GM19467 (cell line): Measurements from ENCODE around the gene PRKN.

Experiments
- ATAC-seq: cut with Tn5 transposase; IDR thresholded peaks from one replicate; pipeline ENCODE4 v1.9.1; 2021; ENCODE audit warnings: mild to moderate bottlenecking, moderate library complexity; ENCODE audit not compliant: unreplicated experiment

The PRKN gene

DNA sequence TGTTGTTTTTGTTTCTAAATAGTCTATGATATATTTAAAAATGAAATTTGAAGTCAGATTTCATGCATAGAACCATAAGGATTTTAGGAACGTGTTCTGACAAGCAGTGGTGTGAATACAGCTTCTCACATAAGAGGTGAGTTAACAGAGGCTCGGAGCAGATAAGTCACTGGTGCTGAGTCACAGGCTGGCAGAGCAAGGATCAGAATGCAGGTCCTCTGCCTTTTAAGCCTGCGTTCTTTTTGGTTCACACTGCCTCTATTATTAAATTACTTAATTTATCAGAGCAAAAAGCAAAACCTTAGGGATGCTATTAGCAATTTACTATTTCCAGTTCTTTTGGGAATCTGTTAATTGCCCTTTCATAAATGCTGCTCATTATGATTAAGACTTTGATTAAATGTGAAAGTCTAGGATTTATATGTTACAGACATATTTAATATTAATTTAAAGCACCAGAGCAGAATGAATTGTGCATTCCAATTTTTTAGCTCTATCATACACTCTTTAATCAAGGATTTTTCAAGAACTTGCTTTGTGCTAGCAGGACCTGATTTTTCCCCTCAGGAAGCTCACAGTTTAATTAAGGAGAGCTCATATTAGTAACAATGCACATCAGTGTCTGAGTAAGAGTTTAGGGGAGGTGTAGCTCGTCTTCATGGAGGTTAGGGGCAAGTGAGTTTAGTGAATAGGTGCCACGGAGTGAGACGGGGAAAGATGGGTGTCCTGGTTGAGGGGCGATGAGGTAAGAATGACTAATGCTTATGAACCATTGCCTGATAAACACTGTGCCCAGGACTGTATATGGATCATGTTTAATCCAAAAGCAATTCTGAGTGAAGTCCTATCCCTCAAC lies 1241.0 kb downstream of the PRKN start:
- ATAC-seq, result no peak

DNA sequence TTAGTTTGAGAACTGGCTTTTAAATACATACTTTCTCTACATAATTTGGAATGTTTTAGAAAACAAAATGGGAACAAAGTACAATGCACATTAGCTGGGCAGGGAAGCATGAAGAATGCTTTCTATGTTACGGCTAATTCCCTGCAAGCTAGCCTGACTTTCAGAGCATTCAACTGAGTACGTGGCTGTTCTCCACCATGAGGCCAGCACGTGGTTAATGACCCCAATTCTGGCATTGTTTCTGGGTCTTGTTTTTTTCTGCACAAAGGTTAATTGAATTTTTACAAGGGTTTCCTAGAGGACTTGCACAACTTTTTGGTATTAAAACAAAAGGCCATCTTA lies 1245.1 kb downstream of the PRKN start:
- no peak for ATAC-seq

DNA sequence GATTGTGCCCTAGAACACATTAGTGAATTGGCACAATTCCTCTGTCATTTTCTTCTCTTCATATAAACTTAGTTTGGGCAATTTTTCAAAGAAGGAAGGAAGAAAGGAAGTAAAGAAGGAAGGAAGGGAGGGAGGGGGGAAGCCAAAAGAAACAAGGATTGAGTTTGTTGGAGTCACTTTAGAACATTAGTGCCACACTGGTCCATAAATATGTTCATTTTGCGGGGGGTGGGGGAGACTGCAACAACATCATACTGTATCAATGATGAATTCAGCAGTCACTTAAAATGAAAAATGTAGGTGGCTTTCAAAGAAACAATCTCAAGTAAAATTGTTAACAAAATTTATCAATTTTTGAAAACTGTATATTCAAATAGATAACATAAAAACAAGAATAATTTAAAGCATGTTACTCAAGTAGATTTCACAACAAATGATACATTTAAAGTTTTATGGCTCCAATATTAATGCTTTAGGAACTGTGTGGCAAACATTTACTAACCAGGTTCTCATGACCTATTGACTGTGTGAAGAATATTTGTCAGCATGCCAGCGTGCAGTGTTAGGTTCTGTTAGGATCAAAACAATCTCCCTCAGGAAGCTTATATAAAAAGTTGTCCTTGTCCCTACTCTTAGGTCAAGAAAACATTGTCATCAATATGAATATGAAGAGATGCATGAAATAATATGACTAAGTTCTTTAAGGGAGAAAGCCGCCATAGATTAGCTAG lies 1245.6 kb downstream of the PRKN start:
- no peak for ATAC-seq

DNA sequence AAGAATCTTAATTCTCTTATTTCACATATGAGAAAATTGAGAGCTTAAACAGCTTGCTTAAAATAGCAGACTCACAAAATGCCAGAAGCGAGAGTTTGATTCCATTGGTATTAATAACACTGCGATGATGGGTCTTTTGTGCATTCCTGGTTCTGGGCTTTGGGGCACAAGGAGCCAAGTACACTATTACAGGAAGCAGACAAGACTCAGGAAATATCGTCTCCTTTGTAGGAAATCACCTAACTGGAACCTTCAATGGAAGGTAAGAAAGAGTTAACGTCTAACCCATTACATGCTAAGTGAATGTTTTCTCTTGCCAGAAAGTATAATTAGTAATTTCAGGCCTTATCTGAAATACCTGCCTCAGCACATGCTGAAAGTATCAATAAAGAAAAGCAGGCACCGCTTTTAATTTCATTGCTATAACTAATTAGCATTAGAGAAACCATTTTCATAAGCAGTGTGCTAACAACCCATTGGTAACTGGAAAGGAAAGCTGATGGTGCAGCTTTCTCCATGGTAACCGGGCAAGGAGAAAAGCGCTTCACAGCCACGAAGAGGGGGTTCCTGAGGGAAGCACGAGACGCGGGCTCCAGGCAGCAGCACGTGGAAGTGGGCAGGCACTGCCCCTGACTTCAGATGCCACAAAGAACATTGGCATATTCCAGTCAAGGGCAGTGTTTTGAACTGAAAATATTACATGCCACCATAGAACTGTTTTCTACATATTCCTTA lies 1247.0 kb downstream of the PRKN start:
- no peak for ATAC-seq

DNA sequence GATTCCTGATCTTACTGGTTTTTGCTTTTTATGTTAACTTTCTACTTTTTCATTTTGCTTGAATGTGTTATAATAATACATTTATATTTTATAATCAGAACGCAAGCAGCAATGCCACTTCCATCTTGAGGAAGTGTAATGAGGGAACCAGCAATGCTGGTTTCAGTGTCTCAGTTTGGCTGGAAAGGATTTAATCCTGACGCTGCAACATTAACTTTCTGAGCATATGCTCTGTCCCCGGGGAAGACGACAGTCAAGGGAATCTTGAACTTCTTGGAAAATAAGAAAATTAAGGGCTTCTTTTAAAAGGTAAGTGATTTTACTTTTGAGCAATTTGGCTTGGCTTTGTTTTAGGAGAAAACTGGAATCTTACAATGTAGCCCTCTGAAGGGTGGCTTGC lies 1248.2 kb downstream of the PRKN start:
- no peak for ATAC-seq

DNA sequence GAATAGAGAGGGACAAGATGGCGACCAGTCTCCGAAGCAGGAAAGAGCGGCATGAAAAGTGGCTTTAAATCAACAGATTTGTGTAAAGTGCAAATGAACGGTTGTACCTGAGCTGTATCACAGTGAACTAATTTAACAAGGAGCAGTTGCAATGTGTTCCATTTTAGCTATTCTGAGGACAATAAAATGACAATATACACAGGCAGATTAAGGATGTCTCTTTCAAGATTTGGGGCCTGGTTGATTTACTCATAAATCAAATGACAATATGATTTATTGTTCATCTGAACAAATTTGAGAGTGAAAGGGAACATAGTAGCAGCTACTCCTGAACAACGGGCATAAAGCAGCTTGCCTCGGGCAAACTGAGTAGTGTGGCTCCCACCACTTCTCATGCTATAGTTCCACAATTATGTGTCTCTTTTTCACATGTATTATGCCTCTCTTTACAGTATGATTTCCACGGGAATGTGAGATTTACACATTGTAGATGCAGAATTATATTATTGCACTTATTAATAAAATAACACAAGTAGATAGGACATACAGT lies 1249.6 kb downstream of the PRKN start:
- ATAC-seq, result no peak

DNA sequence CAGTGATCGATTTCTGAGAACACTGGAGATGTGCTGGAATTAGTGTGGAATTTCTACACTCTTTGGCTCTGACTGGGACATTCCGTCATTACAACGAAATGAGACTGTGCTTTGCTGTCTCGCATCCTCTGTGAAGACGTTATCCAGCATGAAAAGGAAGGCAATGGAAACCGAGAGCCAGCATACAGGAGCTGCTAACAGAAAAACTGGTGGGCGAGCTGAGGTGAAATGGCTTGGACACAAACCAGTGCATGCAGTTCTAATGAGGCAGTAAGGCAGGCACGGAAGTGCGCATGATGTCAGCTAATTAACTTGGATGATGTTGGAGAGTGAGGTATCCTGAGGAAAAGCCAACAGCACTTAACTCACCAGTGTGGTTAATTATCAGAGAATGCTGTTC lies 1250.9 kb downstream of the PRKN start:
- no peak for ATAC-seq

DNA sequence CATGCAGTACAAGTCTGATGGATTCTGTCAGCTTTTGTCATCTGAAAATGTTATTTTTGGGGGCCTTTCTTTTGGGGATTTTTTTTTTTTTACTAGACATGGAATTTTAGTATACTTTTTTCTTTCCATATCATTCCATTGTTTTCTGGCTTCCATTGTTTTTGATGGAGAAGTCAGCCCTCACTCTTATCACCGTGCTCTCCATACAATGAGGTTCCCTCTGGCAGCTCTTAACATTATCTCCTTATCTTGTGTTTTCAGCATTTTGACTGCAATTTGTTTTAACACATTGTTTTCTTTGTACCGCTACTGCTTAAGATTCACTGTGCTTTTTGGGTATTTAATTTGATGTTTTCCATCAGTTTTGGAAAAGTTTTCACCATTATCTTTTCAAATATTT lies 1262.2 kb downstream of the PRKN start:
- ATAC-seq, result no peak

DNA sequence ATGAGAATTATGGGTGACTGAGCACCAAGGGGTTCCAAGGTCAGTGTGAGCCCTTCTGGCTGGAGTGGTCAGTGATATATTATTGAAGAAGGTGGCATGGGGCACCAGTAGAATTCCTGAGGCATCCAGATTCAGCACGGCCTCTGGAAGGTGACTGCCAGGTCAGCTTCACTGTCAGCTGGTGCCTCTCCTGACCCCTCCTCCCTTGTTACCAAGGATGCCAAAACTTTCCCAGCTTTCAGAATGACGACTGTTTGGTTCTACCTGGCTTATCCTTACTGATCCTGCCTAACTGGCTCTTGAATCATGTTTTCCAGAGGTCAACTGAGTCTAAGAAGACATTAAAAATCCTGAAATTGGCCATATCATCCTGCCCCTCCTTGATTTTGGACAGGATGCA lies 1264.5 kb downstream of the PRKN start:
- ATAC-seq, result no peak

DNA sequence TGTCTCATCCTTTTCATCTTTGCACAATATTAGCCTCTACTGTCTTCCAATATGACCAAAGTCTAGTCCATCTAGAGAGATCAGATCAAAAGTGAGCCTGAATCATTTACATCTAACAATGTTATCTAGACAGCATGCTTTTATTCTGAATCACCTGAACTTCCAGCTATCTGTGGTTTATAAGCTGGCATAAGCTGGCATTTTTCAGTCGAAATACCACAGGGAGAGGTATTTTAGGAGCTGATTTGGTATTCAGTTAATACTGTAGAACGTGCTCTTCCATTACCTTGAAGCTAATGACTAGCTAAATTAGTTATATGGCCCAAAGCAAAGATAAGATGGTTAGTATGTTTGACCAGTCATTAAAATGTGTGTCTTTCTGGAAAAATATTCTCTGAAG lies 1265.4 kb downstream of the PRKN start:
- no peak for ATAC-seq

DNA sequence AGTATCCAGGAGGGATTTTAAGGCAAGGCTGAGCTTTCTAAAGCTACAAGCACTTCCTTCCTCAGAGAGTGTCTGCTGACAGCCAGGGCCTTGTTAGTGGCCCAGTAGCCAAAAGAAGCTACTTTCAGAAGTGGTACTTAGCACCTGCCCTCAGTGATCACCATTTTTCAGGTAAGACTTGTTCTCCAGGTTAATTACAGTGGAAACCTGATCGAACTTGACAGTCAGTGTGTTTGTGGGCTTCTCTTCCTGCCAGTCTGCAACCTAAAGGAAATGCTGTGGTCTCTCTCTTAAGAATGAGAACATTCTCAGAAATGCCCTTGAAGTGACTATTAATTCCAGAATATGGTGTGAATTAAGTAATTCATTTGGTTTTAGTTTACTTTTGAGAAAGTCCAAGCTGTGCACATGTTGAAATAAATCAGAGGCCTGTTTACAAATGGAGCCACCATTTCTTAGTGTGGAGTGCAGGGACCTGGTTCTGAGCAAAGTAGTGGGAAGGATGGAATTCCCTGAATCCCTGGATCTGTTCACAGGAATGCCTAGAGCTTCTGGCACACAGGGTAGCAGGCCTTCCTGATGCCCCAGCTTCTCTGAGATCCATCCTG lies 1268.5 kb downstream of the PRKN start:
- ATAC-seq, result no peak

DNA sequence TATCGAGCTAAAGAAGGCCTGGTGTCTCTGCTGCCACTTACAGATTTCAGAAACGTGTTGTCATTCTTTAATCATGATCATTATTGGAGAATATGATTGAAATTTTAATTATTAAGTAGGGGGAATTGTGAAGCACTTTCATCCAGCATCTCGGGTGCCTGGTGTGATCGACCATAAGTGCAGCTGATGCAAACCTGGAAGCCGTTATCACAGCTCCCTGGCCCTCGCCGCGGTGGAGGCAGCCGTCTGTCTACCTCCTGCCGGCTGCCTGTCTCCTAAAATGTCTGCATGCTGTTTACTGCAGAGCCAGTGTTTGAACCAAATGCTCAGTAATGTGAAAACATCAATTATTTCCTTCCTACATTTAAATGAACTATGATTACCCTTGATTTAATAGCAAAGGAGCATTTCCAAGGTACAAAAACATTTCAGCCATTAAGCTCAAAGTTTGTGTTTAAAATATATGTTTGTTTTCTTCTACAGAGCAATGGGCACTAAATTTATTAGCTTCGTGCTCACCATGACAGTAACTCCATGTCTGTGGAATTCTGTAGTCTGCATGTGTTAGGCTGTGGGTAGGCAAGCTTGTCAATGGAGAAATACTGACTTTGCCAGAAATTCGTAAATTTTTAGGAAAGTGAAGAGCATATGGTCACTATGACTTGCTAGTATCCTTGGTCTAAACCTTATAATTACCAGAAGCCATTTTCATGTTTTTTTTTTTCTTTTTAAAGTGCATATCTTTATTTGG lies 1269.2 kb downstream of the PRKN start:
- no peak for ATAC-seq

DNA sequence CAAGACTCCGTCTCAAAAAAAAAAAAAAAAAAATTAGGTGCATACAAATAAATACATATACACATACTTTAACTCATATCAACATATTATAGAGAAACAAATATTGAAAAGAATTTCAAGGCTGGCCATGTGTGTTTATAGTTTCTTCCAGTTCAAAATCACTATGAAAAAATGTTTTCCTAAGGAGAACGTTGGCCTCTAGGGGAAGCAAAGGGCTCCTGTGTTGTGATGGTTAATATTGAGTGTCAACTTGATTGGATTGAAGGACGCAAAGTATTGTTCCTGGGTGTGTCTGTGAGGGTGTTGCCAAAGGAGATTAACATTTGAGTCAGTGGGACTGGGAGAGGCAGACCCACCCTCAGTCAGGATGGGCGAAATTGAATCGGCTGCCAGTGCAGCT lies 1271.7 kb downstream of the PRKN start:
- no peak for ATAC-seq

DNA sequence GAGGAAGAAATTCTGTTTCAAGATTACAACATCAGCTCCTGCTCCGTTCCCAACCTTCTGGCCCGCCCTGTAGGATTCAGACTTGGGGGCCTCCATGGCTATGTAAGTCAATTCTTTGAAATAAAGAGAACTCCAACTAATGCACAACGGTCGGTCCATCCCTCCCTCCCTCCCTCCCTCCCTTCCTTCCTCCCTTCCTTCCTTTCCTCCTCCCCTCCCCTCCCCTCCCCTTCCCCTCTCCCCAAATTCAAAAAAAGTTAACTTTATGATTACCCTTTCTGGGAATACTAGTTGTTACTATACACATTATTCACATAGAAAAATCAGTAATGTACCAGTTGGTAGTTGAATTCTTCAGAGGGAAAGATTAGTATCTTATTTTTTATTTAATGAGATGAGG lies 1274.0 kb downstream of the PRKN start:
- ATAC-seq, result no peak

DNA sequence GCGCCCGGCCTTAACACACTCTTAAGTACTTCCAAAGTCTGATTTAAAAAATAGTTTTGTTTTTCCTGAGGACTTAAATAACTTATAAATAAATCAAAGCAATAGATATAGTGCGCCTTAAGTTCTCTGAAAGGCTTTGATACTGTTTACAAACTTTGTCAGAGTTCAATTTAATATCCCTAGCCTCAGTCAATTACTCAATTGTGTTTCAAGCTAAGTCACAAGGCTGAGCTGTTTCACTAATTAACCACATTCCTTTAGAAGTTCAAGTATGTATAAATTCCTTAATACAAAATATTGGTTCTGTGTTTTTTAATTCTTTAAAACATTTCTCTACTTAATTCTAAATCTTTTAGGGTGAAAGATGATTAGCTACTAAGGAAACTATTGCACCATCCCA lies 1275.3 kb downstream of the PRKN start:
- ATAC-seq, result no peak

DNA sequence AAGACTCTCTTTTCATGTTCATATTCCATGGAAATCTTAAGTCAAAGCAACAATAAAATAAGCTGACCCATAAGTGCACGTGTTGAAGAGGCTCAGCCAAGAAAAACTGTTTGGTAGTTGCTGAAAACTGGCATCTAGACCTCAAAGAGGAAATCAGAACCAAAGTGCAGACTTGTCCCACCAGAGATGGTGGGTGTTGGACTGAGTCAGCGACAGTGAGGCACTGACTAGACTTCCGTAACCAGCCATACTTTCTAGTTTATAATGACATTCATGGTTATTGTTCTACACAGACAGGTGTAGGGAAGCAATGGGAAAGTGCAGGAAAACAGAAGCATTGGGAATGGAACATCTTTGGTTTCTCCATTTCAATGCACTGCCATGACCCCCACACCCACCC lies 1278.0 kb downstream of the PRKN start:
- no peak for ATAC-seq

DNA sequence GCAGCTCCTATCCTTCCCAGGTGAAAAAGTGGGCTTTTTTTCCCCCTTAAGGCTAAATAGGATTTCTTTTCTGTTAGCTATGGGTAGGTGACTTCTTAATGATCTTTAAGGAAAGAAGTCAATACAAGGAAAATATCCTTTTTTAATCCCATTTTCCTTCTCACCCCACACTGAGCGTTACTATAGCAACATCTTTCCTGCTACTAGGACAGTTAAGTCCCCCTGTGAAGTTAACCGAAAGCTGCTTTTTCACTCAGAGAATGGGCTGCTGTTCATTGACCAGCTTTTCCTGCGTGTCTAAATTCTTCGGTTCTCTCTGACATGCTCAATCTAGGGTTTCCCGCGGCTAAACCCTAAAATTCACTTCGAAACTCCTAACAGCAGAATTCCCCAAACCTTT lies 1280.6 kb downstream of the PRKN start:
- ATAC-seq, result no peak

DNA sequence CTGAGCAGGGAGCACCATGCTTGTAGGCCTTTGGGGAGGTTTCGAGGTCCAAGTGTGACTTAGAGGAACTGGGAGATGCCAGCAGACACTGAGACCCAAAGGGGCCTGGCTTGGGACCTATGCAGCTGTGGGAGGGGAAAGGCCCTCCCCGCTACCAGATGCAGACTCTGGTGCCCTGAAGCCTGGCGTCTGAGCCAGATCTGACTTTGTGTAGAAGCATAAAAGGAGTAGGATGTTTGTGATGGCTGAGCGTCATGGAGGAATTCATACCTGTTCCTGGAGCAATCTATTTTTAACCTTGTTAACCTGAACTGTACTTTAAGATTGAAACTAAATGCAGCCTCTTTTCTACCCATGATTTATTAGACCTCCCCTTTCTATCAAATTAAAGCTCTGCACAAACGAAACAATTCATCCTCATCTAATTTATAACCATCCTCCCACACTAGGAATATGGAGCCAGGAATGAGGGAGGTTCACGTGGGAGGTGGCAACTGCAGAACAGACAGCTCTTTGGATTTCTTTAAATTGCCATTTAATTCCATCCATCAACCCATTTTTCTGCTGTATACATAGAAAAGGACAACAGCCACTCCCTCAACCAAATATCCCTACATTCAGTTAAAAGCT lies 1281.2 kb downstream of the PRKN start:
- no peak for ATAC-seq

DNA sequence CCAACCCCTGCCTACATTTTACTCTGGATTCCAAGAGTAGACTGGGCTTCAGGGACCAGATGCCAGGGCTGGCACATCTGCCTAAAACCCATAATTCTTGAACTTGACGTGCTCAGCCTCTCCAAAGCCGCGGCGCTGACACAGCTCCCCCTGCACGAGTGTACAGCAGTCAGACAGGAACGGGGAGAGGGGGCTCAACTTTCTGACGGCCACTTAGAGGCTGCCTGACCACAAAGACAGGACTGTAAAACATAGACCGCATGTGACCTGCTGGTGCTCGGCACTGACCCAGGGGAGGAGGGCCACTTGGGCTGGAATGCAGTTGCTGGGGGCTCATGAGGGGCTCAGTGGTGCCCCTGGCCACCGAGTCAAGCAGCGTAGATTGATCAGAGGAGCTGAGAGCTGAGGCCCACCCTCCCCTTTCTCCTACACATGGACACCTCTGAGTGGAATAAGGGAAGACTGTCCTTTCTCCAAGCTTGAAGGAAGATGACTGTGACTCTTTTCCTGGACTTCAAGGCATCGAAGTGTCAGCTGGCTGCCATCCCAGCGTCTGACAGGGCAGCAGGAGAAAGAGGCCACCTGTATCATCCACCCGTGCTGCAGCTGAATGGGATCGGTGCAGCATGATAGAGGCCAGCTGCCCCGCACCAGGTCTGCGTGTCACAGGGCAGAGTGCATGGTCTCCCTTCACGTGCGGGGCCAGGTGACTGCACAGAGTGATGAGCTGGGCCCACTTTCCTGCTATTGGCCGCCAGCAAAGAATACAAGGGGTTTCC lies 1282.4 kb downstream of the PRKN start:
- ATAC-seq, result no peak
